Effector CD8-positive, alpha-beta T cell (primary cell): Measurements from ENCODE around the gene RABGAP1L.
"Not testable (repeated sequence)": the region's sequence is repeated elsewhere in the genome, so short reads cannot be mapped to it uniquely, and the experiment has no call there.

ENCODE experiments used
- DNase-seq: peaks from one replicate; lab custom pipeline; 2025; lab: John Stamatoyannopoulos, UW

The RABGAP1L gene

DNA sequence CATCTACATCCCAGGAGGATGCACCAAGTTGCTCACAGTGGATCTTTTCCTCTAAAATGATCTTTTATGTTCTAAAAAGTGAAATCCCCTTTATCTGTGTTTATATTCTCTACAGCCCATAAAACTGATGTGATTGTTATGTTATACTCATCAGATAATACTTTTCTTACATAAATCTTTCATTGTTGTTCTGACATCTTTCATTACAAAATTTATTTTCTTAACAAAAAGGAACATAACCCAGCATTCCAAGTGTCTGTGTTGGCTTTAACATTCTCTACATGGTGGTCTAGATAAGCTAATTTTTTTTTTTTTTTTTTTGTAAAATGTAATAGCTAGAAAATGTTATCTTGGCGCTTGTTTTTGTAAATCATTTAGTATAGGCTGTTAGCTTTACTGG lies 832.2 kb downstream of the RABGAP1L start:
- DNase-seq: no peak

- no peak for DNase-seq
These were observed 835.8 kb downstream of the RABGAP1L start for GRCh38 chr1:174995121-174995520.

GRCh38 chr1:174995916-174996315 lies 836.6 kb downstream of the RABGAP1L start:
- DNase-seq: no peak

- DNase-seq: no peak
These were observed 837.2 kb downstream of the RABGAP1L start for GRCh38 chr1:174996476-174996875.

- no peak for DNase-seq
These were observed 837.7 kb downstream of the RABGAP1L start for GRCh38 chr1:174997041-174997440.

- peak; percentile 12 for DNase-seq
These were observed 839.4 kb downstream of the RABGAP1L start for GRCh38 chr1:174998569-174999215.

DNA sequence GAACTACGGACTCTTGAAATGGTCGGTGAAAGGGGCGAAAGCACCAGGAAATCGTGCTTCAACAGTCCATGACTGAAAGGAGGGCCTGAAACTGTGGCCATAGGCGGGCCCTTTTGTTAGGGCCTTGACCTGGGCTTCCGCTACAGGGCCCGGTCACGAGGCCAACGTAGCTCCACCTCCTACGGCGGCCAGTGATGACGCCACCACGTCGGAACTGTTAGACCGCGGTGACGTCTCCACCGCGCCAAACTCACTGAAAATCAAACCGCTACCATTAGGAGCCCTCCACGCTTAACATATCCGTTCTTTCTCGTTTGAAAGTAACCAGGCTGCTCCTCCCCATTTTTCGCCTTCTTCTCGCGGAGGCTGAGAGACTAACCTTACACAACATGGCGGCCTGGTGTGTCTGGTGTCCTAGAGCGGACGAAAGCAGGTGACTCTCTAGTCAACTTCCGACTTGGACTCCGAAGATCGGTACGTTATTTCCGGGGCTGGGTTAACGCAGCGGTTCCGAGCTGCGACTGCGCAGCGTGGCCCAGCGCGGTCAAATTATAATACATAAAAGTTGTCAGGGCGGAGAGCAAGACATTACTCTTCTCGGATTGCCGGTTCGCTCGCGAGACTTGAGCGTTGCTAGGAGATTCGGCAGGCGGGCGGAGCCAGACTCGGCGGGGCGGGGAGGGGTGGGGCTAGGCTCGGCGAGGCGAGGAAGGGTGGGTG lies 840.1 kb downstream of the RABGAP1L start:
- peak; percentile 98 for DNase-seq

DNA sequence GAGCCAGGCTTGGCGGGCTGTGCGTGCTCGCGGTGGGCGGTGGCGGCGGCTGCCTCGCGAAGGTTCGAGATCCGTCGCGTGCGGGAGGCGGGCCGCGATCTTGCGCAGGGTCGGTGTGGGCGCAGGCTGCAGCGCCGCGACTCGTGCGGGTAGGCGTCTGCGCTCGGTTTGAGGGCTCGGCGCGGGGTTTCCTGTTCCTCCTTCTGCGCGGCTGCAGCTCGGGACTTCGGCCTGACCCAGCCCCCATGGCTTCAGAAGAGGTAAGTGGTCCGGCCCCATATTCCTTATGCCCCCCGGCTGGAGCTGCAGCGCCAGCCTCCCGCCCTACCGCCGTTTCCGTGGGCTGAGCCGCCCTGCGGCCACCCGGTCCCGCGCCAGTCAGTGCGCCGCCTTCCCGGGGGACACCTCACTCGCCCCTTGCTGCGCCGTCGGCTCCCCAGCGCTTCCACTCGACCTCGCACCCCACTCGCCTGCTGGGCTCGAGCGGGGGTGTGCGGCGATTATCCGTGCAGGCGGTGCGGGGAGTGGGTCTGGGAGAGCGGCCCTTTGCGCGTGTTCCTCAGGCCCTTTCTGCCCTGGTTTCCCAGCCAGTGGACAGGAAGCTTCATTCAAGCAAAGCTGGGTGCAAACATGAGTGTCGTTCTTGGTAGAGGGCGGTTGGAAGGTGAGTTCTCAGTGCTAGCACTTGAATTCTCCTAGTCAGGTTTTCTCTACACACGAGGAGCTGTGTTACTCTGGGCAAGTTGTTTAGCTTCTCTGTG lies 840.8 kb downstream of the RABGAP1L start, which contains the start of gene CACYBP:
Gene CACYBP (plus strand): TSS at position 12 of the 761 bp plus-strand sequence. CDS start 234 bp downstream, at position 246.
- DNase-seq: peak; percentile 26

GRCh38 chr1:175000697-175001187 lies 841.4 kb downstream of the RABGAP1L start:
- no peak for DNase-seq

GRCh38 chr1:175002910-175003517 lies 843.7 kb downstream of the RABGAP1L start:
- DNase-seq: no peak

- no peak for DNase-seq
These were observed 844.2 kb downstream of the RABGAP1L start for GRCh38 chr1:175003521-175003920.

GRCh38 chr1:175005085-175005783 lies 845.9 kb downstream of the RABGAP1L start:
- DNase-seq: no peak

DNA sequence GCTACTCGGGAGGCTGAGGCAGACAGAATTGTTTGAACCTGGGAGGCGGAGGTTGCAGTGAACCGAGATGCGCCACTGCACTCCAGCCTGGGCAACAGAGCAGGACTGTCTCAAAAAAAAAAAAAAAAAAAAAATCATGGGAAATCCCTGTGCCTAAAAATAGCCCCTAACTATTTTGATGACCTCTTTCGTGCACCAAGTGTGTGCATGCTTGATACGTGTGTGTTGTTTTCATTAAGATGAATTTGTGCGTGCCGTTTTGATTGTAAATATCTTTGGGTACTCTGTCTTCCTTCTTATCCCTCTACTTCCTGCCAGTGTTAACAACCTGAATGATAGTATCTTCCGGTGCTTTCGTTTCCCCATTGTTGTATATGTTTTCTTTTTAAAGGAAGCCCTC lies 850.2 kb downstream of the RABGAP1L start:
- no peak for DNase-seq

GRCh38 chr1:175013445-175013844 lies 854.1 kb downstream of the RABGAP1L start:
- no peak for DNase-seq

GRCh38 chr1:175015243-175015642 lies 855.9 kb downstream of the RABGAP1L start:
- no peak for DNase-seq

GRCh38 chr1:175019524-175019923 lies 860.2 kb downstream of the RABGAP1L start:
- no peak for DNase-seq

DNA sequence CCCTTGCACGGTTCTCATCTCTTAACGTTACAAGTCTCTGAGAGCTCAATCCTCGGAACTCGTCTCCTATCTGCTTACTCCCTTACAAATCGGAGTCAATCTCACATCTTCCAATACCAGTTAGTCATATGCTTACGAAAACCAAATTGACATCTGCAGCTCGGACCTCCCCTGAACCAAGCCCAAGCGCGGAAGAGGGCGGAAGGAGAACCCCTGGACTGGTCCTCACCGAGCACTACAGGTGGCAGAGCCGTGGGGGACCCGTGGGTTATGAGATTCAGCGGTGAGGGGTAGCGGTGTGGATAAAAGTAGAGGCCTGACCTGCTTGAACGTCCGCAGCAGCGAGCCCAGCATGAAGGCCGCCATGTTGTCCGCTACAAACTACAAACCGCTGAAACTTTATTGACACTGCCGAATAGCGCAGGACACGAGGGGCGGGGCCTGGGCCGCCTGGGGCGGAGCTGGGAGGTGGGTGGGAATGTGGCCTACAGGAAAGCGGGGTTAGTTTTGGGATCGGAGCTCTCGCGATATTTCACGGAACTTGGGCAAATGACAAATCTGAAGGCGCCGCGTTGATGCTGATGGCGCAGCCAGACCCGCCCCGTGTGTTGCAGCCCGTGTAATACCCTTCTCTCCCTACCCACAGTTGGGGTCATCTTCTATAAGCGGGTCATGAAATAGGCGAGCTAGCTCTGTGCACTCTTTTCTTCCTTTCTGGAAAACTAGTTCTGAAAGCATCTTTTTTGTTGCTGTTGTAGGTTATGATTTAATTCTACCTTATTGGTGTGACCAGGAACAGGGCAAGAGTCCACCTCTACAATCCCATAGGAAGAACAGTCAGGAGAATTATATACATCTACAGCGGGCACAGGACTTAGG lies 864.0 kb downstream of the RABGAP1L start, which contains the start of gene MRPS14:
Gene MRPS14 (minus strand): TSS at position 383 of the 879 bp plus-strand sequence. CDS start 17 bp downstream, at position 366.
- peak; percentile 98 for DNase-seq

- DNase-seq: not testable (repeated sequence)
These were observed 864.6 kb downstream of the RABGAP1L start for GRCh38 chr1:175023922-175024242.

DNA sequence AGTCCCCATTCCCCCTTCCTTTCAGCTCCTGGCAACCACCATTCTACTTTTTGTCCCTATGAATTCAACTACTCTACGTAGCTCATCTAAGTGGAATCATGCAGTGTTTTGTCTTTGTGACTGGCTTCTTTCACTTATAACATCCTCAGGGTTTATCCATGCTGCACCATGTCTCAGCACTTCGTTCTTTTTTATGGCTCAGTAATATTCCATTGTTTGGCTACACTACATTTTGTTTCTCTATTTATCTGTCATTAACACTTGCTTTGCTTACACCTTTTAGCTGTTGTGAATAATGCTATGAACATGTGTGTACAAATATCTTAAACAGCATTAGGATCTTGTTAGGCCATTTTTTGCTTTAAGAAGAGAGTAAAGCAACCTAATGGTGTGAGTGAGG lies 865.5 kb downstream of the RABGAP1L start:
- no peak for DNase-seq

GRCh38 chr1:175033953-175034352 lies 874.6 kb downstream of the RABGAP1L start:
- no peak for DNase-seq
